GM21576 (cell line): ENCODE data around the gene RFX4.

ENCODE experiments used
- ATAC-seq: cut with Tn5 transposase; IDR thresholded peaks from one replicate; pipeline ENCODE4 v1.9.1; 2021; ENCODE audit warnings: mild to moderate bottlenecking, moderate library complexity; ENCODE audit not compliant: unreplicated experiment

The RFX4 gene

GRCh38 chr12:106582641-106583230, at the start of gene RFX4:
RFX4 (plus strand) TSS chr12:106583004; CDS start chr12:106583321, 317 bp downstream.
- no peak for ATAC-seq

- no peak for ATAC-seq
Observed at GRCh38 chr12:106541201-106541600, 41.6 kb upstream of the RFX4 start.

GRCh38 chr12:106551410-106551809, 31.4 kb upstream of the RFX4 start:
- ATAC-seq = no peak

GRCh38 chr12:106552228-106552627, 30.6 kb upstream of the RFX4 start:
- ATAC-seq = no peak

GRCh38 chr12:106564678-106565329, 18.0 kb upstream of the RFX4 start:
- ATAC-seq = no peak

- ATAC-seq = no peak
Observed at GRCh38 chr12:106566771-106567170, 16.0 kb upstream of the RFX4 start.

- ATAC-seq = no peak
Observed at GRCh38 chr12:106573239-106573638, 9.6 kb upstream of the RFX4 start.

GRCh38 chr12:106576848-106577247, 6.0 kb upstream of the RFX4 start:
- ATAC-seq = no peak

GRCh38 chr12:106580671-106581508, 1.9 kb upstream of the RFX4 start:
- no peak for ATAC-seq

GRCh38 chr12:106581543-106582248, 1.1 kb upstream of the RFX4 start:
- no peak for ATAC-seq

- ATAC-seq = no peak
Observed at GRCh38 chr12:106582249-106582591, 584 bp upstream of the RFX4 start.

GRCh38 chr12:106583242-106584103, 669 bp downstream of the RFX4 start:
- ATAC-seq = no peak

GRCh38 chr12:106584104-106585064, 1.6 kb downstream of the RFX4 start:
- ATAC-seq = no peak

GRCh38 chr12:106585105-106585520, 2.3 kb downstream of the RFX4 start:
- no peak for ATAC-seq

GRCh38 chr12:106585521-106586277, 2.9 kb downstream of the RFX4 start:
- ATAC-seq = no peak

GRCh38 chr12:106586278-106586802, 3.5 kb downstream of the RFX4 start:
- ATAC-seq = no peak

GRCh38 chr12:106586803-106587684, 4.2 kb downstream of the RFX4 start:
- ATAC-seq = no peak
